ENCODE measurements around the gene CSGALNACT2.

DNA sequence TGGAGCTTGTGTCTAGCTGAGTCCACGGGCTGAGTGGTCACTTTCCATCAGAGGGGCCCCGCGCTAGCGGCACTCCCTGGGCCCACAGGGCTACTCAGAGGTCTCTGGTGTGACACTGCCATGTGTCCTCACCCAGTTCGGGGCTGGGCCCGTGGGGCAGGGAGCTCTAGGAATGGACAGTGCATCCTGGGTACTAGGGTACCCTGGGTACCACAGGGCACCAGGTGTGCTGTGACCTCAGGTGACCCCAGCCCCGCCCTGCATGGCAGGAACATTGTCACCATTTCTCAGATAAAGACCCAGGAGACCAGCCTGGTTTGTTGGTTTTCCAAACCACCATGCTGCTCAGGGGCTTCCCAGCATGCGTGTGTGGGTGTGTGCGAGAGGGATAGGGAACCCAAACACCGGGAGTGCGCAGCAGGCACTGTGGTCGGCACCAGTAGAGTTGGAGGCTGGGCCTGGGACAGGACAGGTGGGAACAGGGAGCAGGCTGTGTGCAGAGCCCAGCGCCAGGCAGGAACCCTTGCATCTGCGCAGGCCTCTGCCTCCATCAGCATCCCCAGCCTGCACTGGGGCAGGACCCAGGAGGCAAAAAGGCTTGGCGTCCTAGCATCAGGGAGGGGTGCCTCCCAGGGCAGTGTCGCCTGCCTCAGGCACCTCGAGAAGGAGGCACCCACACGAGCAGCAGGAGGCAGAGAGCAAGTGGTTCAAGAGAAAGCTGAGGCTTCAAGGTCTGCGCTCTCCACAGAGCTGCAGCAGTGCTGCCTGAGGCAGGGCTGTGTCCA, 19.4 kb upstream of the CSGALNACT2 start:
- TF ChIP-seq, protein P1, sequence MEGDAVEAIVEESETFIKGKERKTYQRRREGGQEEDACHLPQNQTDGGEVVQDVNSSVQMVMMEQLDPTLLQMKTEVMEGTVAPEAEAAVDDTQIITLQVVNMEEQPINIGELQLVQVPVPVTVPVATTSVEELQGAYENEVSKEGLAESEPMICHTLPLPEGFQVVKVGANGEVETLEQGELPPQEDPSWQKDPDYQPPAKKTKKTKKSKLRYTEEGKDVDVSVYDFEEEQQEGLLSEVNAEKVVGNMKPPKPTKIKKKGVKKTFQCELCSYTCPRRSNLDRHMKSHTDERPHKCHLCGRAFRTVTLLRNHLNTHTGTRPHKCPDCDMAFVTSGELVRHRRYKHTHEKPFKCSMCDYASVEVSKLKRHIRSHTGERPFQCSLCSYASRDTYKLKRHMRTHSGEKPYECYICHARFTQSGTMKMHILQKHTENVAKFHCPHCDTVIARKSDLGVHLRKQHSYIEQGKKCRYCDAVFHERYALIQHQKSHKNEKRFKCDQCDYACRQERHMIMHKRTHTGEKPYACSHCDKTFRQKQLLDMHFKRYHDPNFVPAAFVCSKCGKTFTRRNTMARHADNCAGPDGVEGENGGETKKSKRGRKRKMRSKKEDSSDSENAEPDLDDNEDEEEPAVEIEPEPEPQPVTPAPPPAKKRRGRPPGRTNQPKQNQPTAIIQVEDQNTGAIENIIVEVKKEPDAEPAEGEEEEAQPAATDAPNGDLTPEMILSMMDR (IDR thresholded peaks at IDR 0.05), result no peak
- no peak for TF ChIP-seq POLR2A (IDR thresholded peaks at IDR 0.05)

All from adrenal gland (tissue), 5 donors.